ENCODE results near the gene FAM170A. TPM values are rescaled to one million over a fixed set of nuclear protein-coding genes. Genes with fewer than 3 reads are reported as not detected.

FAM170A gene
- polyA plus RNA-seq (2011; rRNA removed) (not detected in 2 replicates), polyA plus RNA-seq (2017; fragmentation: RNase III; extraction: RNeasy Plus Mini Kit Qiagen cat#74134 plus additional on column Dnase treatment) (not detected in 3 replicates), polyA minus RNA-seq (2011; rRNA and poly(A)+ RNA removed) (not detected in 2 replicates)
- not detected in 2 replicates for polyA plus RNA-seq (2012; cell fraction: cytosol; rRNA removed)
- polyA plus RNA-seq (2012; cell fraction: nucleus; rRNA removed) = 0.10 TPM in 1 of 2 replicates, not detected in the other

DNA sequence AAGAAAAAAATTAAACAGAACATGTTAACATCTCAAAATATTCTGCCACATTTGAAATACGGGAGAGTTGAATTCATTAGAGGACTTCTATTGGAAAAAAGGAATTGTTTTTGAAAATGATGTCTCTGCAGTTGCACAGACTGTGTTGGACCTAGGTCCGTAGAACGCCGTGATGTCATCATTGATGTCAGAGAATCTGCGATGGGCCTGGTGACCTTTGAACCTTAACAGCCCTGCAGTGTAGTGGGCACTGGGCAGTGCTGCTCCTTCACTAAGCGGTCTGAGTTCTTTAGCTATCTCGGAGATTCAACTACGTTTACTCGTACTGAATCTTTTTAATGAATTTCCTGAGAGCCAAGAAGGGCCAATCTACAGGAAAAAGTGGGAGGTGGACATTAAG is at the start of gene FAM170A:
Gene FAM170A (plus strand): TSS at position 220 of the 400 bp plus-strand sequence. CDS start 211 bp downstream, outside the sequence.
- Histone ChIP-seq H3K27ac (no peak within 1 kb of the TSS), H3K4me1 (no peaks in the 10 kb centered on the region), H3K4me3 (no peak within 1 kb of the TSS), H3K4me2 (no peak within 1 kb of the TSS), H3K9me3 (no peaks in the 10 kb centered on the region)
- CTCF ChIA-PET = interaction anchor here (0.6 kb wide), 1 partner anchor 127 kb away, joined by 3 read pairs; no protein-coding TSS in a partner anchor
- POLR2A ChIA-PET = no interaction called here
- DNase-seq (ENCODE audit: low read depth in 1 of 2, low spot score in 1 of 2) = no peak
- 44% methylated on average over 9 of the region's 9 CpGs for WGBS (ENCODE audit: missing lambda C conversion rate)
- no peak for ATAC-seq
- no peak for FAIRE-seq
- TF ChIP-seq ESRRA (IDR thresholded peaks at IDR 0.05; ENCODE audit: borderline replicate concordance, low read length) = no peak
- no peak for TF ChIP-seq HOXA7 (CRISPR knock-in tag; IDR thresholded peaks at IDR 0.05)
- no peak for TF ChIP-seq KDM1A (IDR thresholded peaks at IDR 0.05; ENCODE audit: low read depth)
- TF ChIP-seq CEBPB (IDR thresholded peaks at IDR 0.05) = no peak
- no peak for TF ChIP-seq FOXS1 (CRISPR knock-in tag; IDR thresholded peaks at IDR 0.05)
- no peak for TF ChIP-seq POLR2AphosphoS2 (conservative IDR thresholded peaks at IDR 0.05; ENCODE audit: low read length)
- no peak for TF ChIP-seq RFX5 (IDR thresholded peaks at IDR 0.05)
- TF ChIP-seq MAZ (IDR thresholded peaks at IDR 0.05; ENCODE audit: borderline replicate concordance, low read depth, low read length) = no peak
- TF ChIP-seq, protein P1, sequence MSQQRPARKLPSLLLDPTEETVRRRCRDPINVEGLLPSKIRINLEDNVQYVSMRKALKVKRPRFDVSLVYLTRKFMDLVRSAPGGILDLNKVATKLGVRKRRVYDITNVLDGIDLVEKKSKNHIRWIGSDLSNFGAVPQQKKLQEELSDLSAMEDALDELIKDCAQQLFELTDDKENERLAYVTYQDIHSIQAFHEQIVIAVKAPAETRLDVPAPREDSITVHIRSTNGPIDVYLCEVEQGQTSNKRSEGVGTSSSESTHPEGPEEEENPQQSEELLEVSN (IDR thresholded peaks at IDR 0.05; ENCODE audit: borderline replicate concordance, low read depth) = no peak
- TF ChIP-seq, protein P2, sequence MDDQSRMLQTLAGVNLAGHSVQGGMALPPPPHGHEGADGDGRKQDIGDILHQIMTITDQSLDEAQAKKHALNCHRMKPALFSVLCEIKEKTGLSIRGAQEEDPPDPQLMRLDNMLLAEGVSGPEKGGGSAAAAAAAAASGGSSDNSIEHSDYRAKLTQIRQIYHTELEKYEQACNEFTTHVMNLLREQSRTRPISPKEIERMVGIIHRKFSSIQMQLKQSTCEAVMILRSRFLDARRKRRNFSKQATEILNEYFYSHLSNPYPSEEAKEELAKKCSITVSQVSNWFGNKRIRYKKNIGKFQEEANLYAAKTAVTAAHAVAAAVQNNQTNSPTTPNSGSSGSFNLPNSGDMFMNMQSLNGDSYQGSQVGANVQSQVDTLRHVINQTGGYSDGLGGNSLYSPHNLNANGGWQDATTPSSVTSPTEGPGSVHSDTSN (IDR thresholded peaks at IDR 0.05) = no peak
- TF ChIP-seq NPAS2 (CRISPR knock-in tag; IDR thresholded peaks at IDR 0.05; ENCODE audit: borderline replicate concordance) = no peak

DNA sequence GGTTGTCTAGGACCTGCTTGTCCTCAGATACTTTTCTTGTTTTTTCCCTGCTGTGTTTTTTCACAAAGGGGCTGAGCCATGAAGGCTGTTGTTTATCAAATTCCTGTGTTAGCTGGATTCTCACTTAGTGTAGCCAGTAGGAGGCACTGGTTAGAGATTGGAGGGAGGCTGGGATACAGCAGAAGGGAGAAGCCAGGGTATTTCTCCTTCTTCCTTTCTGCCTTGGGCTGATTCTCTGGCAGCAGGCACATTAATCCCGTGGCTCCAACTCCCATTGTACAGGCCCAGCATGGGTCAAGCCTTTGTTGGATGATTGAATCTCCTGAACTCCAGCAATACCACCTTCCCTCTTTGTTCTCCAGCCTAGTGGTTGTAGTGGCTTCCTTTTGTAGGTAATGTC is 46.4 kb upstream of the FAM170A start:
- CTCF ChIA-PET = no interaction called here
- FAIRE-seq (no peak), ATAC-seq (no peak), DNase-seq (ENCODE audit: low read depth in 1 of 2, low spot score in 1 of 2) (no peak)
- no peak overlapping the region for H3K4me2 ChIP-seq
- no peak overlapping the region for H3K4me3 ChIP-seq
- WGBS (ENCODE audit: missing lambda C conversion rate) = 7% methylated on average over 1 of the region's 1 CpG
- H3K9me3 ChIP-seq = no peaks in the 10 kb centered on the region
- TF ChIP-seq TFCP2L1 (CRISPR knock-in tag; IDR thresholded peaks at IDR 0.05) = no peak
- no peaks in the 10 kb centered on the region for H3K4me1 ChIP-seq
- no peak overlapping the region for H3K27ac ChIP-seq
- POLR2A ChIA-PET = no interaction called here

DNA sequence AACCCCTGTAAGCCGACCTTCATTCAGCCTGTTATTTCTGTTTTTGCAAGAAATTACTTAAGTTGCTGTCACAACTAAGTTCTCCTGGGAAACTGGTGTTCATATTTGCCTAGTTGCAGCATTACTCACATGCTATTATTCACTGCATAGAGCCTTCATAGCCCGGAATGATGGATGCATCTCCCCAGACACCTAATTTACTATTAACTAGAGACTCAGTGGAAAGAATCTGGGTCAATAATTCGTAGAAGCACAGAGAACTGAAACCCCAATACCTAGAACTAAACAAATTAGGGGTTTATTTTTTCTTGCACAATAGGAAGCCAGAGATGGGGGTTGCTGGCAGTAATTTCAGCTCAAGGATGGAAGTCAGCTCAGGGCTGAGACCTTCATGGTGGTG is 45.7 kb upstream of the FAM170A start:
- ChIA-PET POLR2A (no interaction called here), CTCF (no interaction called here)
- Histone ChIP-seq H3K4me1 (no peaks in the 10 kb centered on the region), H3K4me2 (no peak overlapping the region), H3K4me3 (no peak overlapping the region), H3K27ac (no peak overlapping the region), H3K9me3 (no peaks in the 10 kb centered on the region)
- WGBS (ENCODE audit: missing lambda C conversion rate) = 2% methylated on average over 3 of the region's 3 CpGs
- ATAC-seq (no peak), DNase-seq (ENCODE audit: low read depth in 1 of 2, low spot score in 1 of 2) (no peak), FAIRE-seq (no peak)
- TF ChIP-seq ESRRA (IDR thresholded peaks at IDR 0.05; ENCODE audit: borderline replicate concordance, low read length) (no peak), POLR2AphosphoS2 (conservative IDR thresholded peaks at IDR 0.05; ENCODE audit: low read length) (no peak), ZC3H11A (IDR thresholded peaks at IDR 0.05) (no peak), SMC3 (IDR thresholded peaks at IDR 0.05) (no peak), PHF8 (IDR thresholded peaks at IDR 0.05; ENCODE audit: borderline replicate concordance, low read depth) (no peak), NFE2L2 (conservative IDR thresholded peaks at IDR 0.05; ENCODE audit: low read length) (no peak), KDM5A (IDR thresholded peaks at IDR 0.05) (no peak), EP300 (IDR thresholded peaks at IDR 0.05) (no peak), GATA3 (IDR thresholded peaks at IDR 0.05; ENCODE audit: borderline replicate concordance) (no peak), HOXA7 (CRISPR knock-in tag; IDR thresholded peaks at IDR 0.05) (no peak)
- TF ChIP-seq, protein P3, sequence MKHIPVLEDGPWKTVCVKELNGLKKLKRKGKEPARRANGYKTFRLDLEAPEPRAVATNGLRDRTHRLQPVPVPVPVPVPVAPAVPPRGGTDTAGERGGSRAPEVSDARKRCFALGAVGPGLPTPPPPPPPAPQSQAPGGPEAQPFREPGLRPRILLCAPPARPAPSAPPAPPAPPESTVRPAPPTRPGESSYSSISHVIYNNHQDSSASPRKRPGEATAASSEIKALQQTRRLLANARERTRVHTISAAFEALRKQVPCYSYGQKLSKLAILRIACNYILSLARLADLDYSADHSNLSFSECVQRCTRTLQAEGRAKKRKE (CRISPR knock-in tag; IDR thresholded peaks at IDR 0.05; ENCODE audit: low read depth) = no peak
- TF ChIP-seq, protein P1 (IDR thresholded peaks at IDR 0.05; ENCODE audit: borderline replicate concordance, low read depth) = no peak
- TF ChIP-seq, protein P2 (IDR thresholded peaks at IDR 0.05) = no peak
